ENCODE results near the gene SSMEM1.
"Not testable (repeated sequence)": the region's sequence is repeated elsewhere in the genome, so short reads cannot be mapped to it uniquely, and the experiment has no call there.

SSMEM1 gene

DNA sequence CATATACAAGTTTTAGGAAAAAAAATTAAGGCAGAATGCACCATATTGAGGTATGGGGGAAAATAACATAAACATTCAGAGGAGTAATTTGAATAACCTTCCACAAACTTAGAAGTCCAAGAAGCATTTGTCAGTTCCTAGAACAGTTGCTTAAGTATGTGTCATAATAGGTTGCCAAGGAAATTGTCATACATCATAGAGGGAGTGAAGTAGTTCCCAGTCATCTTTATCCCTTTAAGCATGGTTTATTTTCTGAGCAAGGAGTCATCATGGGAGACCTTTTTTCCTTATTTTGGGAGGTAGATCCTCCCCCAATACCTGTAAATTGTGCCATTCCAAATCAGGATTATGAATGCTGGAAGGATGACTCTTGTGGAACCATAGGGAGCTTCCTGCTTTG is at the start of gene SSMEM1:
SSMEM1 (plus strand) TSS at position 219 of the 400 bp plus-strand sequence; CDS start at position 270, 51 bp downstream.
- DNase-seq, result peak; percentile 85

GRCh38 chr7:130160023-130160422 is 47.6 kb upstream of the SSMEM1 start:
- no peak for DNase-seq

DNA sequence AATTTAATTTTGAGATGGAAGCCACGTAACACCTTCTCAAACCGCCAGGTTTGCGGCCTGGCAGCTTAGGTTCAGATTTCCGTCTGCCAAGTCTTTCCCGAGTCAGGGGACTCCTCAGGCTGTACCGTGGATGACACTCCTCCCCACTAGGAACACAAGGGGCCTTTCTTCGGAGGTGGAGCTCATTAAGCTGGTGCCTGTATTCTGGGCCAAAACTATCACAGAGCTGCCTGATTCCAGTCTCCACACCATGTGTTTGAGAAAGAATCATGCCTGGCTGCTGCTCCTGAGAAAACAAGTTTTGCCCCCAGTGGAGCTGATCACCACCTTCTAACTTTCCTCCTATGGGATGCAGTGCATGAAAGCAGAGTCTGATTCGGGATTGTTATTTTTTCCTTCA is 47.2 kb upstream of the SSMEM1 start:
- no peak for DNase-seq

DNA sequence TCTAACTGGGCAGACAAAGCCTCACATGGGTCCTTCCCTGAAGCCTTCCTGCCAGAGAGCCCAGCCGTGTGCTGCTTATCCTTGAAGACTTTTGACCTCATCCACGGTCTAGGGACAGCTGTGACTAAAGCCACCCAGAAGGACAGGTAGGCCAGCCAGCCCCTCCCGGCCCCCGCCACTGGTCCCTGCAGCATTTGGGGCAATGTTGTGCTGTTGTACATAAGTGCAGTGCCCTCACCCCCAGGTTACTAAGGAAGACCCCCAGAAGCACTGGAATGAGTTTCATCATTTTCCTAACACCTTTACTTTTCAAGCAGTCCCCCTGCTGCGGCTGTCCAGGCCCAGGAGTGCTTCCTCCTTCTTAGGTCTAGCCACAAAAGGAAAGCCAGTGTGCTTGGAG is 45.5 kb upstream of the SSMEM1 start:
- DNase-seq, result no peak

DNA sequence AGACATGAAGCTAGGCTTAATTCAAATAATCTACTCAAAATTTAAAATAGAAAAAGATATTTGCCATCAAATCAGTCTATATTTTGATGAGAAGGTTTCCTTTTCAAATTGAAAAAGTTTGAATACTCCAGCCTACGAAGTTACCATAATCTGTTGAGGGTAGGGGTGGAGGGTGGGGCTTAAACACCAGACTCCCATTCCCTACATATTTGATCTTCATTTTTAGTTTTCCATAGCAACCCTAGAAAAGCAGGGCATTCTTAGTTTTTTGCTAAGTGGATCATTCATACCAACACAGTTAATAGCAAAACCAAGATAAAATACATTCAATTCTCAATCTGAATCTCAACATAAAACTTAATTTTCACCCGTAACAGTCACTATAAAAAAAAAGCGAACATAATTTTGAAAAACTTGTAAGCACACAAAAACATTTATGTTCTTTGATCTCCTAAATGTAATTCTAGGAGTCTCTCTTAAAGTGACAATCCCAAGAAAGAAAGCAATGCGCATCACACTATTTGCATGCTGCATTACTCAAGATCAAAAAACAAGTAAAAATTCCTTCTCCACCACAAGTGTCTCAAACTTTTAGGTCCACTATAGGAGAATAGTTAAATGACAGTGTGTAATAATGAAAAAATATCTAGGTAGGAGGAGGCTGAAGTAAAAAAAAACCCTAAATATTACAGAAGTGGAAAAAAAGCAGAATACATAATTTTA is 33.3 kb upstream of the SSMEM1 start:
- DNase-seq, result no peak

DNA sequence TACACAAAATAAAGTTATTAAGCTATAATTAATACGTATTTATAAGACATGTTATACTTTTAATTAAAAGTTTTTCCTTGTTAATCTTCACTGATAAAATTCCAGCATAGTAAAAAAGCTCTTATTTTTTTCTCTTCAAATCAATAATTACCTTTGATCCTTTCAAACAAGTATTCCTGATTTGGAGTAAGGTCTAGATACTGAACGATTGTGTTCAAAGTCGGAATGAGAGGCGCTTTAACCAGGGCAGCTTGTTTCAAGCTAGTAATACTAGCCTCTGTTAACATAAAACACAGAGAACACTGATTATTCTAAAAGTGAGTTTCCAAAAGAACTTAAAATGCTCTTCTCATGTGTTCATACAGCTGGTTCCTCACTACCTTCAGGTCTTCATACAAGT is 29.4 kb upstream of the SSMEM1 start:
- DNase-seq, result no peak

DNA sequence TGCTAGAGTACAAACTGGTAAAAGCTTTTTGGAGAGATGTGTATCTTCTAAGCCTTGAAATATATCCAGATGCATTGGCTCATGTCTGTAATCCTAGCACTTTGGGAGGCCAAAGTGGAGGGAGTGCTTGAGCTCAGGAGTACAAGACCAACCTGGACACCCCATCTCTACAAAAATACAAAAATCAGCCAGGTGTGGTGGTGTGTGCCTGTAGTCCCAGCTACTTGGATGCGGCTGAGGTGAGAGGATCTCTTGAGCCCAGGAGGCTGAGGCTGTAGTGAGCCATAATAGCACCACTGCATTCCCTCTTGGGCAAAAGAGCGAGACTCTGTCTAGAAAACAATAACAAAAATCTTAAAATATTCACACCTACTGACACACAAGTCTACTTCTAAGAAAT is 28.0 kb upstream of the SSMEM1 start:
- no peak for DNase-seq

DNA sequence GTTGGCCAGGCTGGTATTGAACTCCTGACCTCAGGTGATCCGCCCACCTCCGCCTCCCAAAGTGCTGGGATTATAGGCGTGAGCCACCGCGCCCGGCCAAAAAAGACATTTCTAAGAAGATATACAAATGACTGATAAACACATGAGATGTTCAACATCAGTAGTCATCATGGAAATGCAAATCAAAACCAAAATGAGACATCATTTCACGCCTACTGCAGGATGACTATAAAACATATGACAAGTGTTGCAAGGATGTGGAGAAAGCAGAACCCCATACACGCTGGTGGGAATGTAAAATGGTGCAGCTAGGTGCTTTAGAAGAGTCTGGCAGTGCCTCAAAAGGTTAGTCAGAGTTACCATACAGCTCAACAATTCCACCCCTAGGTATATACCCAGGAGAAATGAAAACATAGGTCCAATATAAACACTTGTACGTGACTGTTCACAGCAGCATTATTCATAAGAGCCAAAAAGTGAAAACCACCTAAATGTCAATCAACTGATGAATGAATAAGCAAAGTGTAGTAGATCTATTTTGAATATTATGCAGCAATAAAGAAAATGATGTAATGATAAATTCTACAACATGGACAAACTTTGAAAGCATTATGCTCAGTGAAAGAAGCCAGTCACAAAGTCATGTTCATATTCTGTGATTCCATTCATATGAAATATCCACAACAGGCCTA is 26.9 kb upstream of the SSMEM1 start:
- peak; percentile 88 for DNase-seq

GRCh38 chr7:130181263-130181605 is 26.4 kb upstream of the SSMEM1 start:
- no peak for DNase-seq

DNA sequence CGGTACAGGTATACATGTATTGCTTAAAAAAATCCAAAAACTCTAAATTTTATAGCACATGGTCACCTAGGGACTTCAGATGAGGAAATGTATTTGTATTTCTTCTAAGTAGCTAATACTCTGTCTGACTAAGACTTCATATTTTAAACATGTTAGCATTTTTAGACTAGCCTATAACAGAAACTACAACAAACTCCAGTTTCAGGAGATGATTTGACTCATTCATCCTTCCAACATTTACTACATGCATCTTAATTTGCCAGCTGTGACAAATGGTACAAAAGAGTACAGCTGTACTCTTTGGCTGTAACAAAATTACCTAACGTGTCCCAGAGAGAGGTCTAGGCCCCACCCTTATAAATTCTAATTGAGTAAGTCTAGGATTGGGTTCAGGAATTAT is 24.7 kb upstream of the SSMEM1 start:
- DNase-seq, result no peak

DNA sequence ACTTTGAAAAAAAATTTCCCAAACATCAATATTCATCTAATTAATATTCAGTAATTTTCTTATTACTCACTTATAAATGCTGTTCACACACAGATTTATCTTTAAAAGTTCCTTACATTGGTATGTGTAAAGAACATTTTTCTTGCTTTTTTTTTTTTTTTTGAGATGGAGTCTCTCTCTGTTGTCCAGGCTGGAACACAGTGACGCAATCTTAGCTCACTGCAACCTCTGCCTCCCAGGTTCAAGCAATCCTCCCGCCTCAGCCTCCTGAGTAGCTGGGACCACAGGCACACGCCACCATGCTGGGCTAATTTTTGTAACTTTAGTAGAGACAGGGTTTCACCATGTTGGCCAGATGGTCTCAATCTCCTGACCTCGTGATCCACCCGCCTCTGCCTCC is 23.3 kb upstream of the SSMEM1 start:
- not testable (repeated sequence) for DNase-seq

DNA sequence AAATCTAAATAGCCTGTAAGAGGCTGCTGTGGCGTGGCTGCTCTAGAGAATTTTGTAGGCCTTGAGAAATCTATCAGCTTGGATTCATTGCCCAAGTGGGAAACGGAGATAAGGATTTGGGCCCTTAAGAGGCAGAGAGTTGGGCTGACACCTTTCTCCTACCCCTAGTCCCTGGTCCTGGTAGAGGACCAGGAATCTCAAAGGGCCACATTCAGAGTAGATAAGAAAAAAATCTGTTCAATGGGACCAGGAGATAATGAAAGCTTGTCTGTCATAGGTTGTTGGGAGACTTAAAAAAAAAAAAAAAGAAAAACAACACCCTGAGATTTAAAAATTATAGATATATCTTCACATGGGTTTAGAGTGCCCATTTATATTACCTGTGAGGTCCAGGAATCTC is 20.3 kb upstream of the SSMEM1 start:
- no peak for DNase-seq

- DNase-seq, result no peak
Observed at GRCh38 chr7:130189343-130189742, 18.3 kb upstream of the SSMEM1 start.

DNA sequence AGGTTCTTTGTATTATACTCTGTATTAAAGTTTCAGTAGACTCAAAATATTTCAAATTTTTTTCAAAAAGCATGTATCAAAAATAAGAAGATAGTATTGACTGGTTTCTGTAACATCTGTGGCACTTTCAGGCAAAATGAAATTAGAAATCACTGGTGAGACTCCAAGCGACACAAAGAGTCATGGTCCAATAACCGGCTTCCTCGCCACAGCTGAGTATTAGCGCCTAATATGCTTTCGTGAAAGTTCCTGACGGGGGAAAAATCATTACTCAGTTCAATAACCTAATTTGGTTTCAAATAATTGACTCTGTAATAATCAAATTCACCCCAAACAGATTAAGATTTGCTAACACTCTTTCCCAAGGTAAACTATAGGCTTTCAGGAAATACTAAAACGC is 15.9 kb upstream of the SSMEM1 start:
- DNase-seq, result no peak

DNA sequence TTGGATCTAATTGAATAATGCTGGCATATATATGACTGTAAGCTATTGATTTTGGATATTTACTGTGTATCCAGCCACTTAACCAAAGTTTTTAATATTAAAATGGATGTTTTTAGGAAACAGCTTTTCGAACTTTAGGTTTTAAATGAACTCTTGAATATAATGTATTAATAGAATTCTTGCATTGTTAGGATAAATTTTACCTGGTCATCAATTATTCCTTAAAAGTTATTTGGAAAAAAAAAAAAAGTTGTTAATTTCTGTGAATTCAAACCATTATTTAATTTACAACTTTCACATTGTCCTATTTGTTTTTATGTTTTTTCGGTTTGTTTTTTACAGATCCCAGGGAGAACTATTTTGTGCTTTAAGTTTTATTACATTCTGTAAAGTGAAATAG is 12.3 kb upstream of the SSMEM1 start:
- no peak for DNase-seq

DNA sequence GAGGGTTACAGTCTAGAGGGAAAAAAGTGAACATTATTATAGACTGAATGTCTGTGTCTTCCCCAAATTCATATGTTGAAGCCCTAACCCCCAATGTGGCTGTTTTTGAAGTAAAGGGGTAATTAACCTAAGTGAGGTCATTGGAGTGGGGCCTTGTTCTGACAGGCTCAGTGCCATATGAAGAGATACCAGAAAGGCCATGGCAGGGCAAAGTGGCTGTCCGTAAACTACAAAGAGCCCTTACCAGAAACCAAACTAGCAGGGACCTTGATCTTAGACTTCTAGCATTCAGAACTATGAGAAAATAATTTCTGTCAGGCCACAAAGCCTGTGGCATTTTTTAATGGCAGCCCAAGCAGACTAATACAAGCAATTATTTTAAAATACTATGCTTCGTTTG is 11.2 kb upstream of the SSMEM1 start:
- no peak for DNase-seq

DNA sequence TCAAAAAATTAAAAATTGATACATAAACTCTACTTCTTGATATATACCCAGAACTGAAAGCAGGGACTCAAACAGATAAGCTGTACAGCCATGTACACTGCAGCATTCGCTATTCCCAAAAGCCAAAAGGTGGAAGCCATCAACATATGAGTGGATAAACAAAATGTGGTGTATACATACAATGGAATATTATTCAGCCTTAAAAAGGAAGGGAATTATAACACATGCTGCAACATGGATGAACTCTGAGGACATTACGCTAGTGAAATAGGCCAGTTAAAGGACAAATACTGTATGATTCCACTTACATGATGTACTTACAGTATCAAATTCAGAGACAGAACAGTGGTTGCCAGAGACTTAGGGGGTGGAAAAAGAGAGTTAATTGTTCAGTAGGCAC is 10.6 kb upstream of the SSMEM1 start:
- no peak for DNase-seq

- DNase-seq, result no peak
Observed at GRCh38 chr7:130201796-130202195, 5.9 kb upstream of the SSMEM1 start.

- peak; percentile 98 for DNase-seq
Observed at GRCh38 chr7:130205084-130205947, 2.3 kb upstream of the SSMEM1 start, which contains the start of gene TMEM209. TSS of gene TMEM209 (minus strand) at chr7:130205406. CDS start at chr7:130205375, 31 bp downstream.

DNA sequence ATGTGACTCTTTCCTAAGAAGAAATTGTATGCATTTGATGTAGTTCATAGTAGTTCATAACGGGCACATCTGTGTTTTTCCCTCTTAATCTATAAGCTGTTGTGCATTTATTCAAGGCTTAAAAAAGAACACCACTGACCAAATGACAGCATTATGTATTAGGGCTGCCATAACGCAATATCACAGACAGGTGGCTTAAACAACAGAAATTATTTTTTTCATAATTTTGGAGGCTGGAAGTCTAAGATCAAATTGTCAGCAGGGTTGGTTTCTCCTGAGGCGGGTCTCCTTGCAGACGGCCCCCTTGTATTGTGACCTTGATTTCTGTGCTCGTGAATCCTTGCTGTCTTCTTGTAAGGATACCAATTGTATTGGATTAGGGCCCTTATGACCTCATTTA is 627 bp upstream of the SSMEM1 start:
- DNase-seq, result no peak

GRCh38 chr7:130208516-130208915 is 856 bp downstream of the SSMEM1 start:
- peak; percentile 71 for DNase-seq

DNA sequence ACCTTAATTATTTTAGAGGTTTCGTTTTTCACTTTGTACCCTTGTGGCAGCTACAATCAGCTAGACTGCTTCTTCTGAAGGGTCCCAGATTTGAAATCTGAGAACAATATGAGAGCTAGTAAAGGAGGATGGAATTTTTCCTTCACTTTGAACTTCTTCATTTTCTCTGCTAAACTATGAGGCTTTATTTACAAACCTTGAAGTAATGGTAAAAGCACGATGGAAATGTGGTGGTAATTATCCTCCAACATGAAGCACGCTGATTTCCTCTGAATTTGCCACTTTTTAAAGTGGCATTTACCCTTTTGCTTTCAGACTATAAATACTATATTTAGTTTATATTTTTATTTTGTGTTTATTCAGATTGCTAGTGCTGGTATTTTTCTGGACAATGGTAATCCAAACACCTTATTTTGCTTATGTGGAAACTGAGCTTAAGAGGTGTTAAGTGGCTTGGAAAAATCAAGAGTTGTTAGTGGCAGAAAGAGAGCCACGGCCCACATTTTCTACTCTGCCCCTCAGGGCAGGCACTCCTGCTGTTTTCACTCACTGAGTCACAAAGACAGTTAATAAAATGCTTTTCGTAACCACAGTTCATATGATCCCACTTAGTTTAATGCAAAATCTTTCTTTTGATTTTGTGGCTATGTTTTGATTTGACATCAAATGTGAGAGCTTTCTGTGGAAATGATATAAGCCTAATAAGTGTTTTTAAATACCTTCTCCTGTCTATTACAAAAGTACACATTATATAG is 2.7 kb downstream of the SSMEM1 start:
- DNase-seq, result no peak

GRCh38 chr7:130213828-130214227 is 6.2 kb downstream of the SSMEM1 start:
- DNase-seq, result no peak
